DMS 273 treated with DMSO at 0.1 percent for 48 hours (cell line): ENCODE results near the gene EFCAB11.

Source experiments
- DNase-seq: peaks from one replicate; lab custom pipeline; 2025; lab: John Stamatoyannopoulos, UW

Gene EFCAB11, protein sequence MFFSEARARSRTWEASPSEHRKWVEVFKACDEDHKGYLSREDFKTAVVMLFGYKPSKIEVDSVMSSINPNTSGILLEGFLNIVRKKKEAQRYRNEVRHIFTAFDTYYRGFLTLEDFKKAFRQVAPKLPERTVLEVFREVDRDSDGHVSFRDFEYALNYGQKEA

GRCh38 chr14:89954070-89955021 is at the start of gene EFCAB11:
Gene EFCAB11 (minus strand): TSS chr14:89954730. CDS start chr14:89954660, 70 bp downstream.
- DNase-seq: peak; percentile 99

GRCh38 chr14:90003526-90004307 is 49.2 kb upstream of the EFCAB11 start:
- DNase-seq: no peak

DNA sequence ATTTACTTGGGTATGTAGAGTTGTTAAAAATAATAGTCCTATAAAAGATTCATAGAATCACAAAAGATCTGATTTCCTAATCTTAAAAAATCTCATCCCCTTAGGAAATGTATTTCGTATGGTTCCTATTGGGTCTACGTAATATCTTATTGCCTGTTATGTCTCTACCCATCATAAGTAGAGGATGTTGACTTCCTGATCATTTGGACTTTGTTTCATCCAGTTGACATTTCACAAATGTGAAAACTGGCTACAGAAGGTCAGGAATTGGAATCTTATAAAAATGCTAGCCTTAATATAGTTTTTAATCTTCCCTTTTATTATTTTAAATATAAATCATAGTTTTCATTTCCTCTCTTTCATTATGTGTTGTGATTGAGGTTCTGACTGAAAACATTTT is 46.4 kb upstream of the EFCAB11 start:
- DNase-seq: no peak

DNA sequence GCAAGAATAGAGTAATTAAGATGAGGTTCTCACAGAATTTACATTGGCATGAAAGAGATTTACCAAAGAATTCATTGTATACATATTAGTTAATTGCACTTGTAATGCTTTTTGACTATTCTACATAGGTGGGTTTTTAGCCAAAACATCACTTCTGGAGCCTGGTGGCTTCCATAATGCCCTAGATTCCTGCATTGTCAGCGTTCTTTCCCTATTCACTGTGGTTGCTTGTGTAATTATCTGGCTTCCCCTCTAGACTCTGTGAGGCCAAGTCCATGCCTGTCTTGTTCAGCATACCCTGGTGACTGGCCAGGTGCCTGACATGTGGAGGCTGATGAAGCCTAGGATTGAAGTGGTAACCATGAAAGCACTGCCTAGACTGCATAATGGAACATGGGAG is 42.4 kb upstream of the EFCAB11 start:
- no peak for DNase-seq

GRCh38 chr14:89992273-89992672 is 37.7 kb upstream of the EFCAB11 start:
- DNase-seq: no peak

GRCh38 chr14:89990623-89991275 is 36.2 kb upstream of the EFCAB11 start:
- no peak for DNase-seq

DNA sequence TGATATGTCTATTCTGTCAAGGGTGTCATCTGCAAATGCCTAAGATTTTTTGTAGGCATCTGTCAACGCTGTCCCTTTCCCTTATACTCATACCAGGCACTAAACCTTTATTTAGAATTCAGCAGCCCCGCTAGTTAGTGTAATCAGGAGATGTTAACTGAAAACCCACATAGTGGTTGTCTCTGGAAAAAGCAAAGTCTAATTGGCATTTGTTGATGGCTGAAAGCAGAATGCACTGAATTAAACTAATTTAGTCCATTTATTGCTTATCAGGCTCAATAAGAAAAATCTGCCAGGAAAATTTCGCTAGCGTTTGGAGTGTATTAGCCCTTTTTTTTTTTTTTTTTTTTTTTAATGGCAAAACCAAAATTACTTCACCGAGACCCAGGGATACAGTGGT is 35.7 kb upstream of the EFCAB11 start:
- DNase-seq: no peak

DNA sequence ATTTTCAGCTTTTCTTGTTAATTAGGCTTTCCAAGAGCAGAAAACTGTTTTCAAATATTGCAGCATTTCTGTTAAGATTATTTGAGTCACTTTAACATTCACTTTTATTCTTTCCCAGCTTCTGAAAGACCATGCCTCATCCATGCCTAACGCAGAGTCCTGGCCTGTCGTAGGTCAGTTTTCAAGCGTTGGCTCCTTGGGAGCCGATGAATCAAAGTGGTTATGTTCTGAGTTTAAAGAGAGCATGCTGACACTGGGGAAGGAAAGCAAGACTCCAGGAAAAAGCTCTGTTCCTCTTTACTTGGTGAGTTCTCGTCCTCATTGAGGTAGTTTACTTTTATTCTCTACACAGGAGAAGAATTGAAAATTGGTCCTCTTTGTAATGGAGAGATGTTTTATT is 34.3 kb upstream of the EFCAB11 start:
- no peak for DNase-seq

DNA sequence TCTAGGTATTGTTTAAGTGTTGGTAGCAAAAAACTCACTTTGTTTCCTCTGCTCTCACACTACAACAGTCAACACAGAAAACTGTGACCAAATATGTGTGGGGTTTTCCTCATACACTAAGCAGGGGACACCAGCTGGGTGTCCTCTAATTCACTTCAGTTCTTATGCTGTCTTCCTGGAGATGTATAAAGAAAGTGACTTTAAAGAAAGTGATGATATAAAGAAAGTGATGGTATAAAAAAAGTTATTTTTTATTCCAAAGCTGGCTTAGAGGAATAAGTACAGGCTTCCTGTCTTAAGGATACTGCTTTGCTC is 32.6 kb upstream of the EFCAB11 start:
- no peak for DNase-seq

DNA sequence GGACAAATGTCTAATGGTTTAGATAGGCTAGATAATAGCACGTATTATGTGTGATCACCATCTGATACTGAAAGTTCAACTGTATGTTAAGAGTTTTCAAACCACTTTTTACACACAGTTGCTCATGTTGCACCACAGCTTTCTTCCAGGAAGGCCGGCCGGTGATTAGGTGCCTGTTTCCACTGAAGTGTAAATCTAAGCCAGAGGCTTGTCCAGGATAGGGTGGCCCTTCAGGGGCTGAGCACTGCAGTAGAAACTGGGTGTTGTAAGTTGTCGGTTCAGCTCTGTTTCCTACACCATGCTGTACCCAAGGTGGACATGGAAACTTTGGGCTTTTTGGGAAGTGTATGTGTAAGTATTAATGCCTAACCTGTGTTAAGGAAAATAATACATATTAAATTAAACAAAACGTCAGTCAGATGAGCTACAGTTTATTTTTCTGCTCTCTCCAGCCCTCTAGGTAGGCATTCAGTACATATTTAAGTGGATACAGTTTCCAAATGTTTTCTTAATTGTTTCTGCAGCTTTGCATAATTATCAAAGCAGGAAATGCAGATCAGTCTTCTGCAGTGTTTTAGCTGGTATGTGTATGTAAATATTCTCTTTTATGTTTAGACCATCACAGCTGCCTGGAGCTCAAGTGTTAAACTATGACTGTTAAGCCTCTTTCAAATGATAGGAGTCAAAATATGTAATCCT is 32.1 kb upstream of the EFCAB11 start:
- DNase-seq: no peak

DNA sequence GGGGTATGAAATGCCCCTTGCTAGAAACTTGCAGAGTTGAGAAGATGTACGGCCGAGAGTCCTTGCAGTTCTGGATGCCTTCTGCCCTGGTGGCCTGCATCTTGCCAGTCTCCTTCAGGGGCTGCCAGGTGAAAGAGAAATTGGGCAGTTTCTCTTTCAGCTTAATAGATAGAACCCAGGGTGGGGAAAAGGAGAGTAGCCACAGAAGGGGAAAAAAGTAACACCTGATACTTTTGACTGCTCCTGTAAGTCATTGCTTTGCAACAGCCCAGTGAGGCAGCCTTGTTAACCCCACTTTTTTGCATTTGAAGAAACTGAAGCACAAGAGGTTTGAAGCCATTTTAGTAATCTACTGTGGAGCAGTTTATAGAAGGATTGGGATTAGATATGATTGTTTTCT is 28.8 kb upstream of the EFCAB11 start:
- DNase-seq: no peak

DNA sequence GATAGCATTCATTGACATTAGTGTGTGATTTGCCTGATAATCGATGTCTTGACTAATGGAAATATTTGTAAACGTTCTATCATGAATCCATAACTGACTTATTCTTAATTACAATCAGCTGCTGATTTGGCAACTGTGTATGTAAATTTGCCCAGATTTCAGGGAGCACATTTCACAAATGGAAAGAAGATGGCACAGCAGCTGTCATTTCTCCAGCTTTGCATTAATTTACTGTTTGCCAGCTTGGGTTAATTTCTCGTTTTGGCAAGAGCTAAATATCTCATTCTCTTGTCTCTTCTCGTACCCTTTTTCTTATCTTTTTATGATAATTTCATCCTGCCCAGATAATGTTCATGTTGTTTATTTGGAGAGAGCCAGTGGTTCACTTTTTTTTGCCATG is 24.1 kb upstream of the EFCAB11 start:
- no peak for DNase-seq

GRCh38 chr14:89977668-89978067 is 23.1 kb upstream of the EFCAB11 start:
- no peak for DNase-seq

GRCh38 chr14:89973234-89973823 is 18.8 kb upstream of the EFCAB11 start:
- DNase-seq: no peak

DNA sequence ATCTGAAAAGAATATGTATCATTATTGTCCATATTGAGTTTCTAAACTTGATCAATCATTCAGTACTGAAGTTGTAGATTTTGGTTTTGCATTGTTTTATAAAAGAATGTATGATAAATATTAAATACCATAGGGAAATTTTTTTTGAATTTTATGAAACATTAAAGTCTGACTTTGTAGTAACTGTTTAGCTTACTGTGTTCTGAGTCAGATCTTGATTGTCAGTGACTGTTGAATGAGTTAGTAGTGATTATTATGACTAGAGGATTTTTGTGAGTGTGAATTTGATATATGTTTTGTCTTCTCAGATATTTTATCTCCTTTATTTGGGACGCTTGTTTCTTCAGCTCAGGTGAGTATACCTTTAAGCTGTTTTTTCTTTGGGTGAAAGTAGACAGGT is 11.3 kb upstream of the EFCAB11 start:
- DNase-seq: no peak

DNA sequence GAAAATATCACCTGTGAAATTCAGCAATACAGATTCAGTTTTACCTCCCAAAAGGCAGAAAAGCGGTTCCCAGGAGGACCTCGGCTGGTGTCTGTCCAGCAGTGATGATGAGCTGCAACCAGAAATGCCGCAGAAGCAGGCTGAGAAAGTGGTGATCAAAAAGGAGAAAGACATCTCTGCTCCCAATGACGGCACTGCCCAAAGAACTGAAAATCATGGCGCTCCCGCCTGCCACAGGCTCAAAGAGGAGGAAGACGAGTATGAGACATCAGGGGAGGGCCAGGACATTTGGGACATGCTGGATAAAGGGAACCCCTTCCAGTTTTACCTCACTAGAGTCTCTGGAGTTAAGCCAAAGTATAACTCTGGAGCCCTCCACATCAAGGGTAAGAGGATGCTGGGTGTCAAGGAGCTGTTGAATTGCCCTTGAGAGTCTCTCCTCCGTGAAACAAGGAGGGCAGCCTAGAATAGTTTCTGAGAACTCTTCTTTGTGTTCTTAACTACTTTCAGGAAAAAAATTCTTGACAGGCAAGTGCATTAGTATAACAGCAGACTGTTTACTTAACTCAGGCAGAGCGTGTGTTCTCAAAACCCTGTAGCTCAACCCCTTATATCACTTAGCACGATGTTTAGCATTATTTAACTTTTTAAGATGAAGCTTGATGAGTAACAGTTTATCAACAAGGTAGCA is 8.9 kb upstream of the EFCAB11 start:
- no peak for DNase-seq

GRCh38 chr14:89960914-89961313 is 6.4 kb upstream of the EFCAB11 start:
- DNase-seq: no peak

GRCh38 chr14:89959853-89960445 is 5.4 kb upstream of the EFCAB11 start:
- no peak for DNase-seq

GRCh38 chr14:89958966-89959365 is 4.4 kb upstream of the EFCAB11 start:
- DNase-seq: no peak

DNA sequence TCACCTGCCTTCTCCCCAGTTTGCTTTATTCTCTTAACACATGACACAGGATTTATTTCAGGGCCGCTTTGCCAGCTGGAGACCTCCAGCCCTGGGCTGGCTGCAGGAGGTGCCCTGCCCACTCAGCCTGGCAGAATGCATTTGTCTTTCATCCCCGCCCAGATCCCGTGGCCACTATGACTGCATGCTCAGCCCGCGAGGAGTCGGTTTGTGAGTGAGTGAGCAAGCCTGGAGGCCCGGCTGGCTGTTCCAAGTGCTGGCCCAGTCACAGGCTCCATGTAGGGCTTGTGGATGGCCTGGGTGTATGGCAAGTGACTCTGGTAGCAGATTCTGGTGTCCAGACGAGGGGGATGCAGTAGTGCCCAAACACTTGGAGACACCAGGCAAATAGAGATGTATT is 3.3 kb upstream of the EFCAB11 start:
- no peak for DNase-seq
